OCI-LY7 (cell line): ENCODE results near the gene MIOX. TPM values are rescaled to one million over a fixed set of nuclear protein-coding genes. Genes with fewer than 3 reads are reported as not detected.
A peak's percentile ranks its signal among the peaks of the same experiment; 100 is the strongest.

Experiments used
- BruUV-seq: library from RNA; stranded (reverse); fragments of 400-500 nt; replicated peaks from 2 replicates; lab custom pipeline; 2021; lab: Mats Ljungman, UMichigan
- CTCF ChIA-PET: fragments of 300-600 bp; sonication (Branson Sonifier 250); formaldehyde crosslinking; loops from one replicate; lab custom pipeline; 2022; ENCODE audit warnings: antibody characterized with exemption; ENCODE audit not compliant: unreplicated experiment; lab: Charles Lee
- POLR2A ChIA-PET: fragments of 300-600 bp; sonication (Branson Sonifier 250); formaldehyde crosslinking; loops from one replicate; lab custom pipeline; 2022; ENCODE audit warnings: antibody characterized with exemption; lab: Charles Lee
- DNase-seq: peaks from one replicate; pipeline ENCODE4 v3.0.0-alpha.2; 2015; ENCODE audit warnings: low spot score
- H2AFZ ChIP-seq: fragments of 200-600 bp; sonication (generic), shearing (Covaris generic); 2 replicates; pipeline ENCODE4 v1.6.1; 2014; ENCODE audit warnings: mild to moderate bottlenecking, antibody characterized with exemption, low read length, moderate library complexity
- H3K27ac ChIP-seq: fragments of 200-600 bp; sonication (generic); 2 replicates; pipeline ENCODE4 v1.5.1; 2014; ENCODE audit warnings: mixed run types, low read depth, mild to moderate bottlenecking, moderate library complexity, low read length, inconsistent platforms; ENCODE audit not compliant: poor library complexity, severe bottlenecking
- H3K36me3 ChIP-seq: fragments of 200-600 bp; sonication (generic); 2 replicates; pipeline ENCODE4 v1.6.1; 2014; ENCODE audit warnings: mild to moderate bottlenecking, antibody characterized with exemption, low read length, moderate library complexity, mixed read lengths; ENCODE audit not compliant: insufficient read depth
- H3K4me1 ChIP-seq: fragments of 200-600 bp; sonication (generic); 2 replicates; pipeline ENCODE4 v1.5.1; 2014; ENCODE audit warnings: mild to moderate bottlenecking, low read length; ENCODE audit not compliant: insufficient read depth, poor library complexity, severe bottlenecking
- H3K4me2 ChIP-seq: fragments of 200-600 bp; sonication (generic); 2 replicates; pipeline ENCODE4 v1.6.1; 2014; ENCODE audit warnings: mild to moderate bottlenecking, low read length
- H3K4me3 ChIP-seq: fragments of 200-600 bp; sonication (generic); 2 replicates; pipeline ENCODE4 v1.5.1; 2014; ENCODE audit warnings: mild to moderate bottlenecking, low read depth, low read length; ENCODE audit not compliant: poor library complexity, severe bottlenecking
- H3K79me2 ChIP-seq: fragments of 200-600 bp; sonication (generic); 2 replicates; pipeline ENCODE4 v1.6.1; 2016; ENCODE audit warnings: low read depth, mild to moderate bottlenecking, low read length, moderate library complexity, mixed read lengths; ENCODE audit not compliant: insufficient read depth
- H3K9me2 ChIP-seq: fragments of 200-600 bp; sonication (generic); 2 replicates; pipeline ENCODE4 v1.6.1; 2016; ENCODE audit warnings: mild to moderate bottlenecking, low read length, mixed read lengths; ENCODE audit not compliant: insufficient read depth
- H3K9me3 ChIP-seq: fragments of 200-600 bp; sonication (generic); 2 replicates; pipeline ENCODE4 v1.6.1; 2014; ENCODE audit warnings: mild to moderate bottlenecking, mixed run types, low read length, mixed read lengths
- H4K20me1 ChIP-seq: fragments of 200-600 bp; sonication (generic); 2 replicates; pipeline ENCODE4 v1.6.1; 2014; ENCODE audit warnings: mild to moderate bottlenecking, antibody characterized with exemption, low read length, moderate library complexity, mixed read lengths; ENCODE audit not compliant: insufficient read depth
- CTCF ChIP-seq: fragments of 200-600 bp; sonication (generic); conservative IDR thresholded peaks from 2 replicates; pipeline ENCODE4 v1.5.1; 2014; ENCODE audit warnings: mild to moderate bottlenecking, antibody characterized with exemption, low read length, moderate library complexity, mixed read lengths
- EZH2phosphoT487 ChIP-seq: fragments of 200-600 bp; sonication (generic); IDR thresholded peaks from 2 replicates; pipeline ENCODE4 v1.6.1; 2018; ENCODE audit warnings: low read depth, borderline replicate concordance, mild to moderate bottlenecking, mixed run types, antibody characterized with exemption, low read length, moderate library complexity, mixed read lengths
- intact Hi-C: fragments of 100-400 bp; cut with micrococcal nuclease; formaldehyde crosslinking; loops from one replicate; pipeline ENCODE4 v1.10.0; 2022; ENCODE audit not compliant: unreplicated experiment
- total RNA-seq, 2 experiments: library from RNA; depleted of rRNA in 1 of 2; stranded (reverse); fragments of >200 nt in 1 of 2; shearing (Covaris generic) in 1 of 2; gene quantifications; 2 replicates each; pipeline ENCODE4 v1.2.3, GENCODE V29; 2014 to 2022

Gene MIOX
- total RNA-seq, 2 experiments from 2014 or later, result 0.53 TPM; not detected in 1

DNA sequence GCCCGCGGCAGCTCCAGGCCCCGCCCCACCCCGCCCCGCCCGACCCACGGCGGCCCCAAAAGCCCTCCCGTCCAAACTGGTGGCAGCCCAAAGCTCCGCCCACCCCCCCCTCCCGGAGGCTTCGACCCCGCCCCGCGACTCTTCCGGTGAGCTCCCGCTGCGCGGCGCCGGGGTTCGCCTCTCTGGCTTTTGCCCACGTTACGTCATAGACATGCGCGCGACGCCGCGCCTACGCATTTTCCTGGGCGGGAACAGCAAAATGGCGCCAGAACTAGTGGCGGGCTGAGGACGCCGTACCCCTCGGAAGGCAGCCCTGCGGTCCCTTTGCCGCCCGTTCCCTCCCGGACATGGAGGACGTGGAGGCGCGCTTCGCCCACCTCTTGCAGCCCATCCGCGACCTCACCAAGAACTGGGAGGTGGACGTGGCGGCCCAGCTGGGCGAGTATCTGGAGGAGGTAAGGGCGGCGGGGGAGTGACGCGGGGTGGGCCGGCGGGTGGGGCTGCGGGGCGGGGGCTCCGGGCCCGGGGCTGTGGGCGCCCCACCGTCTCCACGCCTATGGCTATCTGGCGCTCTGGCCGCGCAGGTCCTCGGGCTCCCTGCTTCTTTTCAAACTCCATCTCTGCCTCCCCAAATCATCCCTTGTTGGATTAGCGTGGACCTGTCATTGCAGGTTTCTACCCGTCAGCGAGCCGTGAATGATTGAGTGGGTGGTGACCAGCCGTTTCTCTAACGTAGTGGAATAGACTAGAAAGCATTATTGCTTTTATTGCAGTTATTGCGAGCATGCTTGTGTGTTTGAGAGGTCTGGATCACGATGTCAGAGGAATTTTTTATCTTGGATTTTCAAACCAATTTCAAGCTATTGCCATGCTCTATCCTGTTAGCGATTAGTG is 21.6 kb downstream of the MIOX start, which contains the start of gene NCAPH2:
Gene NCAPH2 (plus strand): TSS at position 234 of the 894 bp plus-strand sequence. CDS start 114 bp downstream, at position 348.
- Histone ChIP-seq H2AFZ (peak within 1 kb of the TSS; percentile 84), H3K9me2 (no peaks in the 10 kb centered on the region), H3K4me3 (peak within 1 kb of the TSS; percentile 100), H3K79me2 (peaks cover 53% of the 10 kb centered on the region), H3K4me1 (peaks cover 27% of the 10 kb centered on the region), H3K4me2 (peak within 1 kb of the TSS; percentile 97), H4K20me1 (peaks cover 4% of the 10 kb centered on the region; the same call in 1 of the 2 replicates), H3K36me3 (peaks cover 38% of the 10 kb centered on the region), H3K9me3 (no peaks in the 10 kb centered on the region), H3K27ac (peak within 1 kb of the TSS; percentile 59)
- intact Hi-C loops, result loop anchor here (1.0 to 10.0 kb wide), 5 partner anchors 17 to 263 kb away; partner anchors contain the start of genes CHKB, MAPK11, SBF1 and SCO2
- TF ChIP-seq EZH2phosphoT487 (no peak), CTCF (no peak)
- DNase-seq, result peak; percentile 99
- ChIA-PET POLR2A (interaction anchor here (0.6 to 3.7 kb wide), 10 partner anchors 14 to 322 kb away, joined by 3 to 33 read pairs (median 4); partner anchors contain the start of gene SCO2), CTCF (interaction anchor here (0.6 to 2.3 kb wide), 6 partner anchors 17 to 248 kb away, joined by 3 to 9 read pairs (median 4); partner anchors contain the start of gene SCO2)
- no TSS peak for BruUV-seq

DNA sequence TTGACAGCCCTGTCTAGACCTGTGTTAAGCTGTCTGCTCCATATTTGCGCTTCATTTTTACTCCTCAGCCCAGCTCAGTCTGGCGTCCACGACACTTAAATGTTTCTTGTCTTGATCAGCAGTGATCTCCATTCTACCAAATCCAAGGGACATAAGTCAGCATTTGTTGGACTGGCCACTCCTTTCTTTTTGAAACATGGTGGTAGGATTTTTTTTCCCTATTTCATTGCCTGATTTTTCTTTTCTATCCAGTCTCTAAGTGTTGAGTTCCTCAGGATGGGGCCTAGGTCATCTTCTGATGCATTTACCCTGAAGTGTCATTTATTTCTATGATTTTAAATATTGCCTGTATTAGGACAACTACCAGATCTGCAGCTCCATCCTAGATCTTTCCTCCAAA is 22.2 kb downstream of the MIOX start:
- ChIA-PET CTCF (interaction anchor here (0.9 to 2.3 kb wide), 2 partner anchors 17 to 20 kb away, joined by 5 to 9 read pairs; partner anchors contain the start of gene SCO2), POLR2A (interaction anchor here (0.5 to 3.7 kb wide), 6 partner anchors 16 to 82 kb away, joined by 3 to 33 read pairs (median 4); partner anchors contain the start of gene SCO2)
- TSS peak; percentile 82 for BruUV-seq
- Histone ChIP-seq H3K79me2 (peaks cover 59% of the 10 kb centered on the region), H3K36me3 (peaks cover 40% of the 10 kb centered on the region), H4K20me1 (peaks cover 4% of the 10 kb centered on the region; the same call in 1 of the 2 replicates), H3K9me3 (no peaks in the 10 kb centered on the region), H3K4me2 (peak overlapping the region; percentile 97), H3K9me2 (no peaks in the 10 kb centered on the region), H3K27ac (peak overlapping the region; percentile 59), H2AFZ (no peak overlapping the region), H3K4me3 (peak overlapping the region; percentile 94), H3K4me1 (peaks cover 27% of the 10 kb centered on the region)
- DNase-seq, result no peak
- intact Hi-C loops, result loop anchor here (1.0 to 10.0 kb wide), 4 partner anchors 16 to 264 kb away; partner anchors contain the start of genes CHKB, MAPK11, SCO2 and TUBGCP6
- TF ChIP-seq EZH2phosphoT487, result no peak
- no peak for TF ChIP-seq CTCF
